GM19193 (cell line): ENCODE measurements around the gene USP6NL.

Source experiments
- POLR2A ChIP-seq: IDR thresholded peaks from 4 replicates; pipeline ENCODE4 v1.6.1; 2011; ENCODE audit not compliant: insufficient read depth, insufficient read length; ENCODE audit errors: extremely low read depth

The USP6NL gene

DNA sequence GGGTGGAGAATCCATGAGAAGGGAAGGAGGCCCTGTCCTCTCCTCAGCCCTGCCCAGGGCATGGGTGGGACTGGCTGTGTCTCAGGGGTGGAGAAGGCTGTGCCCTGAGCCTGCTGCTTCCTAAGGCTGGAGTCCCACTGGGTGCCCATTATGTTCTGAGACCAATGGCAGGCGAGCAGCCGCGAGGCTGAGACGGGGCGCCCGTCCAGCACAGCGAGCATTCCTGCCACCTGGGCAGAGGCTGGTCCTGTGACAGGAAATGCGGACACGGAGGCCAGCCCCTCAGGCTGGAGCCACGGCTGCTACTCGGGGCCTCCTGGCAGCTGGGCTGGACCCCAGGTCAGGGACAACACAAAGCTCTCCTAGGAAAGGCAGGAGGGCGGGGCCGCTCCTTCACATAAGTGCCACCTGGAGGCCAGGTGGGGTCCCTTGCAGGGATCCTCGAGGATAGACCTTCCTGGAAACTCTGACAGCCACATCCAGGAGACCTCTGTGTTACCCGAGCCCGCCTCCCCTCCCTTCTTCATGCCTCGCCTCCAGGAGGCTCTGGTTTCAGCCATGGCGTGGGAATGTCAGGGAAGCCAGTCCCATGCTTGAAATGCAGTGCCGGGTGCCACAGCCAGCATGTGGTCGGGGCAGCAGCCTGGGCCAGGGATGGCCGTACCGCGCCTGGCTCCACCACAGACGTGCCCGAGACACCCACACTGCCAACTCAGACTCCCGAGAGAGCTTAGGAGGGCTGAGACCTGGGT is 173.9 kb downstream of the USP6NL start:
- no peak for TF ChIP-seq POLR2A

DNA sequence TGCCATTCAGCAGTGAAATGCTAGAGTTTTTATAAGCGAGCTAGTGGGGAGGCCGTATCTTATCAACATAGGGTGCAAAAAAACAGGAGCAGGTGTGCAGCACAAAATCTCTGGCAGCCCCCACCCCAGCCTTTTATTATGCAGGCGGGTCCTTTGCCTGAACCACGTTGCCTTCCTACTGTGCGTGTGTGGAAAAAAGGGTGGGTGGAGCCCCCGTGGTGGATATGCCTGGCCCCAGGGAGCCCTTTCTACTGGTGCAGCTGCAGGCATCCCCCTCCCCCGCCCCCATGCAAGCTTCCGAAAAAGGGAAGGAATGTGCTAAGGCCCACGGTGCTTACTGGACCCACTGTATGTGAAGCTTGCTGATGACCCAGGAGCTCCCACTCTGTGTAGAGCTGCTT is 175.9 kb downstream of the USP6NL start:
- no peak for TF ChIP-seq POLR2A

DNA sequence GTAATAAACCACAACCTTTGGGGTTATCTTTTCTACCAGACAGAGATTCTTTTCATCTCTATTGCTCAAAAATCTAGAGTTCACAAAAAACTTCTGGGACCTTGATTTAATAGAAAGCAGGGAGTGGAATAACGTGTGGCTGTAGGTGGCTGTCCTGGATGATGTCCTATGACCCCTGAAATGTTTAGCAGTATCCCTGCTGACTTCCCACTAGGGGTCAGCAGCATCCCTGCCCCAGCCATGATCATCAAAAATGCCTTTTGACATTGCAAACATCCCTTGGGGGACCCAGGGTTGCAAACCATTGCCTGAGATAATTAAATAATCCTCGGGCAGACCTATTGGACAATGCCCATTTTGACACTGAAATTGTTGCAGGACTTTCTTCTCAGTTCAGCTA is 177.1 kb downstream of the USP6NL start:
- TF ChIP-seq POLR2A = no peak

DNA sequence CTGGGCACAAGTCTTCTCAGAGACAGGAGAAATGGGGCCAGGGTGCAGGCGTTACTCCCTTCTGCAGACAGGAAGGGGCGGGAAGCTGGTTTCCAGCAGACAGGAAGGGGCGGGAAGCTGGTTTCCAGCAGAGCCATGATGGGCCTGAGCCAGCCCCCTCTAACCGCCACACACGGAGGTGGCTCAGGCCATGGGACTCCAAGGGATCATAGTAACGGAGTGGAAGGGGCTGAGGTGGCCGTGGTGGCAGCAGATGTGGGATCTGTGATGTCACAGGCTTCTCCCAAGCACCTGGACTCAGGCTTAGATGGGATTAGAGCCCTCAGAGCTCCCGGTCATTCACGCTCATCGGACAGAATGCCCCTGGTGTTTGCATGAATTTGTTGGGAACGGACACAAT is 177.8 kb downstream of the USP6NL start:
- TF ChIP-seq POLR2A = no peak

DNA sequence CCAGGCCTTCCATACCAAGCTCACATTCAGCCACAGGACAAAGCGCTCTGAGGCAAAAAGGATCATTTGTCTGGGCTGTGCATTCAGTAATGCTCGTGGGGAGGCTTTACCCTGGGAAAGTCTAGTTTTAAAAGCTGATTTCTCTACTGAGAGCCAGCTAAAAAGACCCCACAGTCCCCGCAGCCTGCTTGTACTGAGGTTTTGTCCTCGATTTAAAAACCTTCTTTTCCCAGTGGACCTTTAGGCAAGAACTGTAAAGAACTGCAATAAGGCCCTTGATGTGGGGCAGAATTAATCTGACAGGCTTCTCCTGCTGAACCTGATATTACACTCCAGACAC is 180.3 kb downstream of the USP6NL start:
- TF ChIP-seq POLR2A = no peak

DNA sequence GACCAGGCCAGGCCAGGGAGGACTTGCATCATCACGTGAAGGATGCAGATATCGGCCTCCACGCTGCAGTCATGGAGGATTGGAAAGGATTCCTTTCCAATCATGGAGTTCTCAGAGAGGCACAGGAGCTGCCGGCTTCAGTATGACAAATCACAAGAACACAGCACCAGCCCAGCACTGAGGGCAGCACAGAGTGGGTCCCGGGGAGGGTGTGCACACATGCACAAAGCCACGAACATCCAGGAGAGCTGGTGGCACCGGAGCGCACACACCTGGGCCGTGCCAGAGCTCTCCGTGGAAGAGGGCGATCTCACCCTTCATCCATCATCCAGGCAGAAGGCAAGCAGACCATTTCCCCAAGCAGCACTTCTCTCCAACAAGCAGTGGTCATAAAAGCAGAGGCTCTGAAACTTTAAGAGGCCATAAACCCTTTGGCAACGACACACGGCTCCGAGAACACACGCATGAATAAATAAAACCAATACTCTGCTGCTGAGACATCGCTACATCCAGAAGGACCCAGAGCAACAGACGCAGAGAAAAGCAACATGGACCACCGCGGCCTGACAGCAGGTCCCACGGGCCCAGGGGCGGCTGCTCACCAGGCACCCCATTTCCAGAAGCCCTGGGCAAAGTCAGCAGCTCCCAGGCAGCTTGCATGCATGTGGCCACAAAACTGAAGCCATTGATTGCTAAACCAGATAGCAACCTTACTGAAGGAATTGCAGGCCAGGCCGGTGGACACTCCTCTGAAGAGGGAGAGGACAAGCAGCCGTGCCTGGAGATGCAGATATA is 180.8 kb downstream of the USP6NL start:
- no peak for TF ChIP-seq POLR2A

DNA sequence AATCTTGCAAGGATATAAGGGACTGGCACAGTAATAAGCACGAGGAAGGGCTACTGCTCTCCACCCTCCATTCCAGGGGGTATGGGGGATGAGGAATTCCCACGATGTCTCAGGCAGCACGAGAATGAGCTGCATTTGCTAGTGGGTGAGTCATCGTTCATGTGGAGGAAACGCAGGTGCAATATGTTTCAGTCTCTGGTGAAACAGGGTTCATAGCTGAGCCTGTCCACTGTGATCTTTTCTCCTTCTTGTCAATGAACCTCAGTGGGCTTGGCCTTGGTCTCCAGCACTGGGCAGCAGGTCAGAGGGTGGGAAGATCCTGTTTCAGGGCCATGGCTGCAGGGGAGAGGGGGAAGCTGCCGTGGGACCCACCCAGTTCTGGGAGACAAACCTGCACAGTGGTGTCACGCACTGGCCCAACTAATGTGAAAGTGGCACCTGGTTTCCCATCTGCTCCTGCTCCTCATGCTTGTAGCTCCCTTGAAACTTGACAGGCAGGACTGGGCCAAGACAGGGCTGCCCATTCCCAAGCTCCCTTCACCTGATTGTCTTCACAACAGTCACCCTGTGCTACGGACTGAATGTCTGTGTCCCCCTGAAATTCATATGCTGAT is 181.9 kb downstream of the USP6NL start:
- TF ChIP-seq POLR2A = no peak

DNA sequence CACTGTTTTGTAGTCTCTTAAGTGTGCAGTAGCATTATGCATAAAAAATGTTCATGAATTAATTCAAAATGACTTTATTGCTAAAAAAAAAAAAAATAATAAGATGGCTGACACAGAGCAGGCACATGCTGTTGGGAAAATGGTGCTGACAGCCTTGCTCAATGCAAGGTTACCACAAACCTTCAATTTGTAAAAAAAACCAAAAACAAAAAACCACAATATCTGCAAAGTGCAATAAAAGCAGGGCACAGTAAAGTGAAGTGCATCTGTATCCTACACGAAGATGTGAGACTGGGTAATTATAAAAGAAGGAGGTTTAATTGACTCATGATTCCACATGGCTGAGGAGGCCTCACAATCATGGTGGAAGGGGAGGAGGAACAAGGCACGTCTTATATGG is 185.8 kb downstream of the USP6NL start:
- TF ChIP-seq POLR2A = no peak

DNA sequence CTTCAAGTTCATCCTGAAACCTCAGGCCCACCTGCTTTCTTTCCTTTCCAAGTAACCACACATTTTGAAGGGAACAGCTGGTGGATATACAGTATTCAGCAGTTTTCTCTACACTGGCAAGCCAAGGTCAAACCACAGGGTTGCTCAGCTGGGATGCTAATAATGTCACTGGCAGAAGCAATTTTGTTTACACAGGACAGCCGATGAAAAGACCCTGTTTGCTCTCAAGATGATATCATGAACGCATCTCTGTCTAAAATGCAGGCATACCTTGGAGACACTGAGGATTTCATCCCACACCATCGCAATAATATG is 186.2 kb downstream of the USP6NL start:
- TF ChIP-seq POLR2A = no peak

DNA sequence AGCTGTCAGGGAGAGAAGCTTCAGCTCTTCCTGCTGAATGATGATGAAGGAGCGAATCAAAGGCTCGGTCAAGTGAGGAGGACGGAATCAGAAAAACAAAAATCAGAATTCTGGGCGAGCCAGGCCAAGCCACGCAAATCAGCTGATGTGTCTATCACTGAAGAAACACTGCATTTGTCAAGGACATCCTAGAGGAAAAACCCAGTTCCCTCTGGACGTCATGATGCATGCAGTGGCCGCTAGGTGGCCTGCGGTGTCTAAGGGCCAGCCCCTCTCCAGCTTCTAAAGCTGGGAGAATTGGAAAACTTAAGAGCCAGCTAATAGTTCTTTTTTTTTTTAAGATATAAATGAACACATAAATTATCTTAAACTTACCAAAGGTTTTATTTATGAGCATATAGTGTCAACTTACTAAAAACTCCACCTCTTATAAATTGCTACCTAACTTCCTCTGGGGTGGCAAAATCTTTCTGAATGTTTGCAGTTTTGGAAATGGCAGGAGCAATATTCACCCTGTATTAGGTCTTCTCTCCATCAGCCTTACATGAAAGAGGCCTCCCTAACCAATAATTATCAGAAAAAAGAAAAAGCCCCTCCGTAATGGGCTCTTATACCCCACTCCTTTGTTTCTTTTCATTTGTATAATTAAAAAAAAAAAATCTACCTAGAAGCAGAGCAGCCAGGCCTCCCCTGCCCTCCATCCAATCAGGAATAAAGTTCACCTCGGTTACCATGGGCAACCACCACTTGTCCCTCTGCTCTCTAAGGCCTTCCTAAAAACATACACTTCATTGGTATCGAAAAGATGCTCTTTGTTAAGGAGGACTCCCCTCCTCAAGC is 186.8 kb downstream of the USP6NL start:
- no peak for TF ChIP-seq POLR2A

DNA sequence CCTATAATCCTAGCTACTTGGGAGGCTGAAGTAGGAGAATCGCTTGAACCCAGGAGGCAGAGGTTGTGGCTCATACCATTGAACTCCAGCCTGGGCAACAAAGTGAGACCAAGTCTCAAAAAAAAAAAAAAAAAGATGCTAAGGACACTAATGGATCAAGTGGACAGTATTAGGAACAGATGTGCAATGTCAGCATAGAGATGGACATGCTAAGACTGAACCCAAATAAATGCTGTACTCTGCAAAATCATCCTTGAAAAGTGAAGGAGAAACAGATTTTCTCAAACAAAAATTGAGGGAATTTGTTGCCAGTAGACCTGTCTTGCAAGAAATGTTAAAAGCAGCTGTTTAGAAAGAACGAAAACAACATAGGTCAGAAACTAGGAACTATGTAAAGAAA is 194.5 kb downstream of the USP6NL start:
- TF ChIP-seq POLR2A = no peak

DNA sequence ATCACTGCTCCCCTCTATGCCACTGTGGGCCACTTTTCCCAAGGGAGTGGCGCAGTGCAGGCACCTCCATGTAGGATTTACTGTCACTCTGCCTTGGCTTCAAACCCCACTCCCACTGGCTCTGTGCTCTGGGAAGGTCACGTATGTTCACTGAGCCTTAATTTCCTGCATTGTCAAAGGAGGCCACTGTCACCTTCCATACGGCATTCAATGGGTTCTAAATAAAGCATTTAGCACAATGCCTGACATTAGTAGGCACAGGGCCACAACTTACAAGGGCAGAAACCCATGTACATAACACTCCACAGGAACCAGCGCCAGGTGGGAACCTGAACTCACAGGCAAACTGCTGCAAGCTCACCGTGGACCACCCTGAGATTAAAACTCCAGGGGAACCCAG is 196.4 kb downstream of the USP6NL start:
- TF ChIP-seq POLR2A = no peak

DNA sequence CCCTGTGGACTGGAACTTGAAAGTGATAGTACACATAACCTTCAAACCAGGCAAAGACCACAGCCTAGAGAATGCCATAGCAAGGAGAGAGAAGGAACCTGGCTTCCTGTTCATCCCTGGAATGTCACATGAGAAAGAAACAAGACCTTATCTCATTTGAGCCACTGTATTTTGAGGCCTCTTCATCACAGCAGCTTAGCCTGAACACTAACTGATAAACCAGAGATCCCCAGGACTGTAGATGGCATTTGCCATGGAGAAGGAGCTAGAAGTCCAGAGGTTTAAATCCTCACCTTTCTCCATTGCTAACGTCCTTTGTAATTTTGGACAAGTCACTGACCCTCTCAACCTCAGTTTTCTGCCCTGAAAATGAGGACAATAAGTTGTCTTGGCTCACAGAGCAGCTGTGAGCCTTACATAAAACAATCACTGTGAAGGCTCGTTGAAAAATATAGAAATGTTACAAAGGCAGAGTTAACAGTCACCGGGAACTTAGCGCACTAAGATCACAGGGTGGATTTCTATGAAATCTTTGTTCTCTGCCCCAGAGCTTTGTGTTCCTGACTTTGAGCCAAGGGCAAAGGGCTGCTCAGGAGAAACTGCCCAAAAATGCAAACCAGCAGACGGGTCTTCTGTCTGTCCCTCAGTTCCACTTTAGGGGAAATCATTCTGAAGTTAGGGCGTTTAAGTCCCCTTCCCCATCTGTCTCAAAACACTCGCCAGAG is 197.0 kb downstream of the USP6NL start:
- TF ChIP-seq POLR2A = no peak

DNA sequence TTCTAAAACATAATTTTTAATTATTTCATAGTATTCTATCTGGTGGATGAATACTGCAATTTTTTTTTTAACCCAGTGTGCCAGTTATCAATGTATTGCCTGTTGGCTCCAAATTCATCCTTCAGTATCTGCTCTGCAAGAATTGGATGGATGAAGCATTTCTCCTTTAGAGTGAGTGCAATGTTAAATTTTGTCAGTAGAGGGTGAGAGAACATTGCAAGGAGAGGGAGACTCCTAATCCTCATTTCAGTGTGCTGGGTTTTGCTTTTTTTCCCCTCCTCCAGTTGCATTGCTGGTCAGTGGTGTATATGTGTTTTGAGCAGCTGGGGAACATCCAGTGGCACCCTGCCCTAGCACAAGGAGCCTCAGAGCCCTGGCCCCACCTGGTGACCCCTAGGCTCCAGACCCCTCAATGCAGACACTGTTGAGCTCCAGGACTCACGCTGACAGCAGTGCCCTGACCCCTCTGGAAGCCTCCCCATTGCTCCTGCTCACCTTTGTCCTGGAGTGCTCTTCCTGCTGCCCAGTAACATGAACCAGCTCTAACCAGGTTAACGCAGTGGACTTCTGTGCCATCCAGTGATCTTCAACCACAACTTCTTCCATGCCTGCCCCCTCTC is 199.4 kb downstream of the USP6NL start:
- TF ChIP-seq POLR2A = no peak
